Natural killer cell (primary cell): Measurements from ENCODE around the gene MTG2. TPM values are rescaled to one million over a fixed set of nuclear protein-coding genes. Genes with fewer than 3 reads are reported as not detected.

Experiments
- ATAC-seq, 3 donors: fragments of 150-1000 bp in 2 of 3; fragments of 200-7000 bp in 1 of 3; cut with Tn5 transposase; 1 replicate in 1 of 3; 2 replicates in 2 of 3; pipeline ENCODE4 v1.10.0; 2021; ENCODE audit warnings: mild to moderate bottlenecking in 2 of 3, moderate library complexity in 2 of 3
- DNase-seq, 2 donors: peaks; one replicate each; pipeline versions ENCODE4 v3.0.0 to v3.0.0-alpha.2; 2013 to 2021; ENCODE audit warnings: mixed read lengths in 1 of 2
- H3K27ac ChIP-seq: one replicate; pipeline ENCODE4 v1.5.1; 2013; ENCODE audit warnings: mild to moderate bottlenecking, low read length
- H3K27me3 ChIP-seq: one replicate; pipeline ENCODE4 v1.6.1; 2013; ENCODE audit warnings: low read length; ENCODE audit not compliant: control insufficient read depth, insufficient read depth
- H3K36me3 ChIP-seq: one replicate; pipeline ENCODE4 v1.6.1; 2013; ENCODE audit warnings: low read length; ENCODE audit not compliant: control insufficient read depth, insufficient read depth
- H3K4me1 ChIP-seq: one replicate; pipeline ENCODE4 v1.6.1; 2013; ENCODE audit warnings: low read length; ENCODE audit not compliant: control insufficient read depth, insufficient read depth
- H3K4me3 ChIP-seq: one replicate; pipeline ENCODE4 v1.5.1; 2013; ENCODE audit warnings: low read length
- H3K9me3 ChIP-seq: one replicate; pipeline ENCODE4 v1.6.1; 2013; ENCODE audit warnings: low read length; ENCODE audit not compliant: control insufficient read depth, insufficient read depth
- H3K27ac Mint-ChIP-seq, 2 donors: one replicate each; pipeline ENCODE4 v1.8.0; 2022; ENCODE audit warnings: mild to moderate bottlenecking in 2 of 2, mixed read lengths in 2 of 2, moderate library complexity in 1 of 2
- H3K27me3 Mint-ChIP-seq, 2 donors: one replicate each; pipeline ENCODE4 v1.8.0; 2022; ENCODE audit warnings: low read depth in 2 of 2, mixed read lengths in 2 of 2
- H3K36me3 Mint-ChIP-seq: one replicate; pipeline ENCODE4 v1.8.0; 2022; ENCODE audit warnings: mixed read lengths
- H3K4me1 Mint-ChIP-seq, 2 donors: one replicate each; pipeline ENCODE4 v1.8.0; 2022; ENCODE audit warnings: mixed read lengths in 2 of 2
- H3K4me3 Mint-ChIP-seq: one replicate; pipeline ENCODE4 v1.8.0; 2022; ENCODE audit warnings: mild to moderate bottlenecking, moderate library complexity, mixed read lengths
- H3K9me3 Mint-ChIP-seq, 2 donors: one replicate each; pipeline ENCODE4 v1.8.0; 2022; ENCODE audit warnings: mixed read lengths in 2 of 2
- CTCF ChIP-seq: fragments of 200-600 bp; IDR thresholded peaks from one replicate; pipeline ENCODE4 v1.8.0; 2022; ENCODE audit warnings: antibody characterized with exemption
- WGBS: methylation state at CpG from one replicate; pipeline ENCODE4 v1.1.7; 2013; ENCODE audit warnings: missing lambda C conversion rate; ENCODE audit not compliant: insufficient coverage; 5-methylcytosine and 5-hydroxymethylcytosine counted together
- intact Hi-C: fragments of 100-400 bp; cut with micrococcal nuclease; formaldehyde crosslinking; loops from one replicate; pipeline ENCODE4 v1.14.2; 2022
- total RNA-seq, 4 donors: library from RNA; stranded (reverse); fragments of 120-200 nt in 1 of 4; gene quantifications; one replicate each; pipeline versions ENCODE4 v1.2.3 to v1.2.4, GENCODE V29; 2013 to 2022

MTG2 gene
- total RNA-seq, 3 donors from 2014 or later (not counting 1 experiment from before 2014, with no cell fraction given), result 16.8 to 25.8 (median 25.3) TPM

- Histone ChIP-seq H3K27ac (no peak overlapping the region), H3K4me3 (no peak overlapping the region), H3K27me3 (no peaks in the 10 kb centered on the region), H3K4me1 (no peaks in the 10 kb centered on the region), H3K9me3 (no peaks in the 10 kb centered on the region), H3K36me3 (no peaks in the 10 kb centered on the region)
- WGBS, result 95% methylated on average over 2 of the region's 2 CpGs
- Mint-ChIP-seq H3K4me1 (no peaks in the 10 kb centered on the region), H3K9me3 (no peaks in the 10 kb centered on the region), H3K27ac (no peak overlapping the region), H3K4me3 (no peak overlapping the region), H3K27me3 (peaks cover 3 to 6% of the 10 kb centered on the region in 2 donors), H3K36me3 (no peaks in the 10 kb centered on the region)
- intact Hi-C loops, result no loop called here
- TF ChIP-seq CTCF, result no peak
- no peak for DNase-seq
- ATAC-seq, result no peak
Observed at GRCh38 chr20:62230276-62230675, 47.4 kb downstream of the MTG2 start.

- no peak overlapping the region for H3K27ac Mint-ChIP-seq
- intact Hi-C loops, result no loop called here
- H3K27me3 Mint-ChIP-seq, result peaks cover 0 to 4% of the 10 kb centered on the region in 2 donors
- Histone ChIP-seq H3K4me3 (no peak overlapping the region), H3K27me3 (no peaks in the 10 kb centered on the region), H3K36me3 (no peaks in the 10 kb centered on the region), H3K9me3 (no peaks in the 10 kb centered on the region), H3K4me1 (no peaks in the 10 kb centered on the region), H3K27ac (no peak overlapping the region)
- H3K36me3 Mint-ChIP-seq, result no peaks in the 10 kb centered on the region
- no peaks in the 10 kb centered on the region for H3K4me1 Mint-ChIP-seq
- no peak for DNase-seq
- H3K4me3 Mint-ChIP-seq, result no peak overlapping the region
- no peak for ATAC-seq
- no peak for TF ChIP-seq CTCF
- WGBS, result 95% methylated on average over 10 of the region's 10 CpGs
- no peaks in the 10 kb centered on the region for H3K9me3 Mint-ChIP-seq
Observed at GRCh38 chr20:62230696-62231095, 47.9 kb downstream of the MTG2 start.

- no peak for DNase-seq
Observed at GRCh38 chr20:62231292-62231691, 48.5 kb downstream of the MTG2 start.

More at GRCh38 chr20:62231292-62231691, 48.5 kb downstream of the MTG2 start:
- H3K4me1 Mint-ChIP-seq, result no peaks in the 10 kb centered on the region
- no peak overlapping the region for H3K4me3 Mint-ChIP-seq
- 84% methylated on average over 6 of the region's 6 CpGs for WGBS
- intact Hi-C loops, result no loop called here
- peaks cover 0 to 4% of the 10 kb centered on the region in 2 donors for H3K27me3 Mint-ChIP-seq
- H3K4me3 ChIP-seq, result no peak overlapping the region
- no peaks in the 10 kb centered on the region for H3K4me1 ChIP-seq
- H3K9me3 Mint-ChIP-seq, result no peaks in the 10 kb centered on the region
- no peaks in the 10 kb centered on the region for H3K36me3 Mint-ChIP-seq
- no peak overlapping the region for H3K27ac Mint-ChIP-seq
- ATAC-seq, result no peak
- no peak overlapping the region for H3K27ac ChIP-seq
- H3K36me3 ChIP-seq, result no peaks in the 10 kb centered on the region
- no peaks in the 10 kb centered on the region for H3K27me3 ChIP-seq
- H3K9me3 ChIP-seq, result no peaks in the 10 kb centered on the region
- no peak for TF ChIP-seq CTCF
